Thyroid gland (tissue), 4 donors: ENCODE results near the gene ZFYVE27.

Experiments
- POLR2A ChIP-seq, 2 donors: fragments of 450-650 bp; IDR thresholded peaks; one replicate each; pipeline ENCODE4 v1.6.1; 2017; ENCODE audit warnings: antibody characterized with exemption in 2 of 2, mild to moderate bottlenecking in 2 of 2, moderate library complexity in 1 of 2
- TF ChIP-seq, protein P1 (sequence below), 6 experiments: fragments of 200-600 bp in 3 of 6; fragments of 450-650 bp in 3 of 6; sonication (generic) in 3 of 6; IDR thresholded peaks; one replicate each; pipeline ENCODE4 v1.5.1; 2016 to 2019; ENCODE audit warnings: antibody characterized with exemption in 6 of 6, mild to moderate bottlenecking in 2 of 6, inconsistent platforms in 1 of 6, moderate library complexity in 1 of 6

DNA sequence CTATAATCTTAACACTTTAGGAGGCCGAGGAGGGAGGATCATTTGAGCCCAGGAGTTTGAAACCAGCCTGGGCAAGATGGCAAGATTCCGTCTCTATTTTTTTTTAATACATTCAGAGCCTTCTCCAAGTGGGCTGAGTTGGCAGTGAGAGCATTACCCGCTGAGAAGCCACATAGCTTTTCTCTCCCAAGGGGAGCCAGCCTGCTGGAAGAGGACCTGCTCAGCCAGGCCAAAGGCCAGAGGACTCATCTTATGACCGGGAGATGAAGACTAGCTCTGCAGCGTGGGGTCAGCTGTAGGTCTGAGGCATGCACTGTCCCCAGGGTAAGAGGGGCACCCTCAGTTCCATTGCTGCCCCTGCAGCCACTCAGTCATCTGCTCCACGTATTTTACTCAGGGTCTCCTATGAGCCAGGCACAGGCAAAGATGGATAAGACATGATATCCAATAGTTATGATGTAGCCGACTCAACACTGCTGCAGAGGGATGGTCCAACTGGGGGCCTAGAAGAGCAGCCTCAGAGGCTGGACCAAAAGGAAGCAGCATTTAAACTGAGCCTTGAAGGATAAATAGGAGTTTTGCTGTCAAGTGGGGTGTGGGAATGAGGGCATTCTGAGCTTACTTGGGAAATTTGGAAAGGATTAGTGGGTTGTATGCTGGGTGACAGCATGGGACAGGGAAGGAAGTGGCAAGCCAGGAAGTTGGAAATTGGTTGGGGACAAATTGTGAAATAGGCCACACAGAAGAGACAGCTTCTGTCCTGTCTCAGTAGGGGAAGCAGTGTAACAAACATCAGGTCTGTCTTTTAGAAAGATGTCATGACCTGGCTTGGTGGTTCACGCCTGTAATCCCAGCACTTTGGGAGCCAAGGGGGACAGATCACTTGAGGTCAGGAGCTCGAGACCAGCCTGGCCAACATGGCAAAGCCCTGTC is 25.0 kb upstream of the ZFYVE27 start:
- TF ChIP-seq, protein P1, sequence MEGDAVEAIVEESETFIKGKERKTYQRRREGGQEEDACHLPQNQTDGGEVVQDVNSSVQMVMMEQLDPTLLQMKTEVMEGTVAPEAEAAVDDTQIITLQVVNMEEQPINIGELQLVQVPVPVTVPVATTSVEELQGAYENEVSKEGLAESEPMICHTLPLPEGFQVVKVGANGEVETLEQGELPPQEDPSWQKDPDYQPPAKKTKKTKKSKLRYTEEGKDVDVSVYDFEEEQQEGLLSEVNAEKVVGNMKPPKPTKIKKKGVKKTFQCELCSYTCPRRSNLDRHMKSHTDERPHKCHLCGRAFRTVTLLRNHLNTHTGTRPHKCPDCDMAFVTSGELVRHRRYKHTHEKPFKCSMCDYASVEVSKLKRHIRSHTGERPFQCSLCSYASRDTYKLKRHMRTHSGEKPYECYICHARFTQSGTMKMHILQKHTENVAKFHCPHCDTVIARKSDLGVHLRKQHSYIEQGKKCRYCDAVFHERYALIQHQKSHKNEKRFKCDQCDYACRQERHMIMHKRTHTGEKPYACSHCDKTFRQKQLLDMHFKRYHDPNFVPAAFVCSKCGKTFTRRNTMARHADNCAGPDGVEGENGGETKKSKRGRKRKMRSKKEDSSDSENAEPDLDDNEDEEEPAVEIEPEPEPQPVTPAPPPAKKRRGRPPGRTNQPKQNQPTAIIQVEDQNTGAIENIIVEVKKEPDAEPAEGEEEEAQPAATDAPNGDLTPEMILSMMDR (IDR thresholded peaks at IDR 0.05): no peak
- TF ChIP-seq POLR2A (IDR thresholded peaks at IDR 0.05): no peak
